Activated B cell treated with CpG ODN at 0.5 μM for 24 hours (primary cell): ENCODE data around the gene TLNRD1. TPM values are rescaled to one million over a fixed set of nuclear protein-coding genes. Genes with fewer than 3 reads are reported as not detected.

Experiments
- ATAC-seq: fragments of 200-7000 bp; cut with Tn5 transposase; one replicate; pipeline ENCODE4 v1.10.0; 2021; ENCODE audit warnings: low read depth, mild to moderate bottlenecking, moderate library complexity
- CTCF ChIA-PET: fragments of 350-600 bp; sonication (Branson Sonifier 250); formaldehyde crosslinking; loops from one replicate; lab custom pipeline; 2021; ENCODE audit warnings: antibody characterized with exemption; lab: Charles Lee
- POLR2A ChIA-PET: fragments of 350-600 bp; sonication (Branson Sonifier 250); formaldehyde crosslinking; loops from one replicate; lab custom pipeline; 2021; ENCODE audit warnings: antibody characterized with exemption; lab: Charles Lee
- DNase-seq: peaks from one replicate; pipeline ENCODE4 v3.0.0; 2022
- H3K27ac Mint-ChIP-seq: one replicate; pipeline ENCODE4 v1.8.0; 2020; ENCODE audit warnings: mixed read lengths
- H3K27me3 Mint-ChIP-seq: one replicate; pipeline ENCODE4 v1.8.0; 2021; ENCODE audit warnings: mixed read lengths
- H3K36me3 Mint-ChIP-seq: one replicate; pipeline ENCODE4 v1.8.0; 2021; ENCODE audit warnings: low read depth, mixed read lengths
- H3K4me1 Mint-ChIP-seq: one replicate; pipeline ENCODE4 v1.8.0; 2021; ENCODE audit warnings: mixed read lengths
- H3K4me3 Mint-ChIP-seq: one replicate; pipeline ENCODE4 v1.8.0; 2020; ENCODE audit warnings: mild to moderate bottlenecking, mixed read lengths
- H3K9me3 Mint-ChIP-seq: one replicate; pipeline ENCODE4 v1.8.0; 2020; ENCODE audit warnings: mixed read lengths
- CTCF ChIP-seq: fragments of 200-600 bp; IDR thresholded peaks from one replicate; pipeline ENCODE4 v1.8.0; 2022; ENCODE audit warnings: antibody characterized with exemption, mild to moderate bottlenecking
- intact Hi-C: fragments of 100-400 bp; cut with micrococcal nuclease; formaldehyde crosslinking; loops from one replicate; pipeline ENCODE4 v1.15.1; 2024
- total RNA-seq: library from RNA; stranded (reverse); gene quantifications from 2 replicates; pipeline ENCODE4 v1.2.3, GENCODE V29; 2022

TLNRD1 gene
- total RNA-seq, 1 donor from 2014 or later, result 25.7 TPM

GRCh38 chr15:80967451-80967850 lies 33.3 kb upstream of the TLNRD1 start:
- no peak overlapping the region for H3K4me3 Mint-ChIP-seq
- no peaks in the 10 kb centered on the region for H3K9me3 Mint-ChIP-seq
- H3K27ac Mint-ChIP-seq, result no peak overlapping the region

GRCh38 chr15:80967991-80968510 lies 32.7 kb upstream of the TLNRD1 start:
- DNase-seq (no peak), ATAC-seq (no peak)
- intact Hi-C loops, result no loop called here
- H3K27me3 Mint-ChIP-seq, result no peaks in the 10 kb centered on the region
- peaks cover 9% of the 10 kb centered on the region for H3K4me1 Mint-ChIP-seq
- no peak overlapping the region for H3K4me3 Mint-ChIP-seq
- no peak overlapping the region for H3K27ac Mint-ChIP-seq
- H3K36me3 Mint-ChIP-seq, result peaks cover 60% of the 10 kb centered on the region
- no peaks in the 10 kb centered on the region for H3K9me3 Mint-ChIP-seq
- ChIA-PET CTCF (interaction anchor here (1.0 to 3.7 kb wide), 7 partner anchors 90 to 513 kb away, joined by 3 to 54 read pairs (median 4); partner anchors contain the start of gene CEMIP), POLR2A (no interaction called here)
- no peak for TF ChIP-seq CTCF

More at GRCh38 chr15:80967451-80967850, 33.3 kb upstream of the TLNRD1 start:
- no peak for TF ChIP-seq CTCF
- H3K4me1 Mint-ChIP-seq, result peaks cover 9% of the 10 kb centered on the region
- ChIA-PET CTCF (interaction anchor here (0.6 to 3.7 kb wide), 4 partner anchors 9 to 299 kb away, joined by 3 to 13 read pairs (median 4); no protein-coding TSS in a partner anchor), POLR2A (no interaction called here)
- no peaks in the 10 kb centered on the region for H3K27me3 Mint-ChIP-seq
- peaks cover 64% of the 10 kb centered on the region for H3K36me3 Mint-ChIP-seq
- ATAC-seq (no peak), DNase-seq (no peak)
- intact Hi-C loops, result no loop called here

GRCh38 chr15:80969316-80969715 lies 31.4 kb upstream of the TLNRD1 start:
- Mint-ChIP-seq H3K36me3 (peaks cover 54% of the 10 kb centered on the region), H3K27ac (no peak overlapping the region), H3K27me3 (no peaks in the 10 kb centered on the region), H3K9me3 (no peaks in the 10 kb centered on the region), H3K4me1 (peaks cover 9% of the 10 kb centered on the region), H3K4me3 (no peak overlapping the region)
- POLR2A ChIA-PET, result no interaction called here
- CTCF ChIA-PET, result interaction anchor here (0.8 to 3.7 kb wide), 15 partner anchors 10 to 520 kb away, joined by 3 to 54 read pairs (median 4); no protein-coding TSS in a partner anchor
- ATAC-seq, result no peak
- DNase-seq, result no peak
- intact Hi-C loops, result no loop called here
- no peak for TF ChIP-seq CTCF

GRCh38 chr15:80970018-80970657 lies 30.6 kb upstream of the TLNRD1 start:
- ATAC-seq, result peak; percentile 56
- CTCF ChIA-PET, result interaction anchor here (0.8 to 3.7 kb wide), 17 partner anchors 10 to 520 kb away, joined by 3 to 54 read pairs (median 4); no protein-coding TSS in a partner anchor

More at GRCh38 chr15:80970018-80970657, 30.6 kb upstream of the TLNRD1 start:
- no peak for DNase-seq
- TF ChIP-seq CTCF, result peak; percentile 91
- no peaks in the 10 kb centered on the region for H3K27me3 Mint-ChIP-seq
- no peaks in the 10 kb centered on the region for H3K9me3 Mint-ChIP-seq
- peaks cover 48% of the 10 kb centered on the region for H3K36me3 Mint-ChIP-seq
- H3K4me3 Mint-ChIP-seq, result no peak overlapping the region
- intact Hi-C loops, result loop anchor here (1.0 kb wide), 2 partner anchors 191 to 514 kb away; partner anchors contain the start of gene CEMIP
- H3K4me1 Mint-ChIP-seq, result peaks cover 9% of the 10 kb centered on the region
- POLR2A ChIA-PET, result no interaction called here
- H3K27ac Mint-ChIP-seq, result no peak overlapping the region
